ENCODE results near the gene CCBE1.
"Not testable (repeated sequence)": the region's sequence is repeated elsewhere in the genome, so short reads cannot be mapped to it uniquely, and the experiment has no call there.

CCBE1 gene

GRCh38 chr18:59697236-59697932, at the start of gene CCBE1:
CCBE1 (minus strand) TSS chr18:59697423.
- peak; percentile 4 for DNase-seq

- no peak for DNase-seq
Observed at GRCh38 chr18:59744271-59744721, 47.1 kb upstream of the CCBE1 start.

- no peak for DNase-seq
Observed at GRCh38 chr18:59743566-59743965, 46.3 kb upstream of the CCBE1 start.

GRCh38 chr18:59742325-59743111, 45.3 kb upstream of the CCBE1 start:
- DNase-seq = no peak

GRCh38 chr18:59740141-59740540, 42.9 kb upstream of the CCBE1 start:
- DNase-seq = no peak

- no peak for DNase-seq
Observed at GRCh38 chr18:59737776-59738300, 40.6 kb upstream of the CCBE1 start.

GRCh38 chr18:59737335-59737734, 40.1 kb upstream of the CCBE1 start:
- not testable (repeated sequence) for DNase-seq

- DNase-seq = no peak
Observed at GRCh38 chr18:59736061-59736460, 38.8 kb upstream of the CCBE1 start.

GRCh38 chr18:59735269-59735860, 38.1 kb upstream of the CCBE1 start:
- DNase-seq = no peak

GRCh38 chr18:59733421-59733820, 36.2 kb upstream of the CCBE1 start:
- no peak for DNase-seq

GRCh38 chr18:59730896-59731295, 33.7 kb upstream of the CCBE1 start:
- DNase-seq = no peak

GRCh38 chr18:59729781-59730180, 32.6 kb upstream of the CCBE1 start:
- no peak for DNase-seq

- no peak for DNase-seq
Observed at GRCh38 chr18:59728816-59729215, 31.6 kb upstream of the CCBE1 start.

GRCh38 chr18:59725142-59725541, 27.9 kb upstream of the CCBE1 start:
- DNase-seq = no peak

GRCh38 chr18:59724103-59724502, 26.9 kb upstream of the CCBE1 start:
- DNase-seq = no peak

GRCh38 chr18:59721931-59722330, 24.7 kb upstream of the CCBE1 start:
- DNase-seq = no peak

GRCh38 chr18:59721211-59721610, 24.0 kb upstream of the CCBE1 start:
- no peak for DNase-seq

GRCh38 chr18:59719544-59720181, 22.4 kb upstream of the CCBE1 start:
- no peak for DNase-seq

- no peak for DNase-seq
Observed at GRCh38 chr18:59718464-59719157, 21.4 kb upstream of the CCBE1 start.

- no peak for DNase-seq
Observed at GRCh38 chr18:59718108-59718463, 20.9 kb upstream of the CCBE1 start.

GRCh38 chr18:59717291-59717690, 20.1 kb upstream of the CCBE1 start:
- no peak for DNase-seq

GRCh38 chr18:59715966-59716369, 18.7 kb upstream of the CCBE1 start:
- no peak for DNase-seq

- no peak for DNase-seq
Observed at GRCh38 chr18:59715445-59715844, 18.2 kb upstream of the CCBE1 start.
